ENCODE results near the gene DLGAP1. TPM values are rescaled to one million over a fixed set of nuclear protein-coding genes. Genes with fewer than 3 reads are reported as not detected.
A peak's percentile ranks its signal among the peaks of the same experiment; 100 is the strongest.

Gene DLGAP1
- total and polyA plus RNA-seq, 2 of the 8 experiments (the other 6 are each of a cell fraction or from before 2014, with no cell fraction given) = 11.8 to 16.9 TPM

GRCh38 chr18:3493501-3494244 lies 961.4 kb downstream of the DLGAP1 start:
- H3K4me3 ChIP-seq (ENCODE audit: extremely low read depth in 1 of 4, insufficient read depth in 2 of 4, low read depth in 3 of 4, low read length in 4 of 4) = no peak overlapping the region
- no peak overlapping the region for H3K4ac ChIP-seq (replicated peaks; ENCODE audit: insufficient read length, low read depth, low read length)
- no peak overlapping the region for H3K18ac ChIP-seq (ENCODE audit: extremely low read depth, low read length)
- no peaks in the 10 kb centered on the region; a peak in 4 of 7 replicates for H3K27me3 ChIP-seq (replicated peaks in 1 of 4; ENCODE audit: control insufficient read depth in 3 of 4, extremely low read depth in 1 of 4, insufficient read depth in 3 of 4, low read length in 3 of 4)
- ChIA-PET CTCF (ENCODE audit: partially characterized antibody) (interaction anchor here (0.6 to 3.5 kb wide), 8 partner anchors 9 to 211 kb away, joined by 3 to 12 read pairs (median 5); no protein-coding TSS in a partner anchor), POLR2A (ENCODE audit: partially characterized antibody) (no interaction called here)
- H2BK120ac ChIP-seq (replicated peaks; ENCODE audit: low read depth, low read length) = no peak overlapping the region
- H4K5ac ChIP-seq (ENCODE audit: insufficient read length, low read depth, low read length) = no peak overlapping the region
- peaks cover under 1% of the 10 kb centered on the region; the same call in 1 of the 2 replicates for H3K23me2 ChIP-seq (ENCODE audit: low read depth, low read length)
- FAIRE-seq = peak; percentile 45
- peak overlapping the region; percentile 55; the same call in 1 of the 2 replicates for H2BK12ac ChIP-seq (ENCODE audit: low read depth, low read length)
- peak overlapping the region; percentile 1; the same call in 1 of the 2 replicates for H2AFZ ChIP-seq (ENCODE audit: low read length)
- no peaks in the 10 kb centered on the region for H3K79me2 ChIP-seq (ENCODE audit: control insufficient read depth in 1 of 2, insufficient read depth in 2 of 2, low read length in 2 of 2)
- no peaks in the 10 kb centered on the region for H3K79me1 ChIP-seq (ENCODE audit: low read depth, low read length)
- H2BK5ac ChIP-seq (ENCODE audit: low read depth, low read length) = no peak overlapping the region
- H3K27ac ChIP-seq (ENCODE audit: low read depth, low read length) = no peak overlapping the region
- H2AK5ac ChIP-seq (ENCODE audit: low read depth, low read length) = no peak overlapping the region
- no peak overlapping the region for H3K4me2 ChIP-seq (ENCODE audit: insufficient read depth in 1 of 2, low read depth in 2 of 2, low read length in 2 of 2)
- no peak for DNase-seq (ENCODE audit: low read depth in 1 of 2, low spot score in 2 of 2)
- H3K56ac ChIP-seq (replicated peaks; ENCODE audit: insufficient read length, low read depth, low read length) = no peak overlapping the region
- no peak overlapping the region for H3K14ac ChIP-seq (ENCODE audit: insufficient read length)
- TF ChIP-seq NRF1 (IDR thresholded peaks at IDR 0.05; ENCODE audit: low read depth, low read length) (no peak), CEBPB (IDR thresholded peaks at IDR 0.05; ENCODE audit: low read depth, low read length) (no peak), TAF7 (optimal IDR thresholded peaks at IDR 0.05; ENCODE audit: borderline replicate concordance, low read depth, low read length) (no peak)
- peaks cover 0 to 8% (median 4%) of the 10 kb centered on the region in 4 experiments; a peak in 4 of 7 replicates for H3K4me1 ChIP-seq (replicated peaks in 1 of 4; ENCODE audit: control insufficient read depth in 3 of 4, insufficient read depth in 4 of 4, low read length in 3 of 4)
- WGBS, 2 experiments (ENCODE audit: extremely low coverage in 1 of 2, insufficient coverage in 1 of 2, insufficient read length in 1 of 2, insufficient replicate concordance in 2 of 2, low coverage in 1 of 2, low lambda C conversion rate in 2 of 2, missing lambda C conversion rate in 1 of 2) = 80% methylated on average over 9 of the region's 9 CpGs; no CpG with 5 or more reads in 1 of the 2 experiments
- H2BK20ac ChIP-seq (ENCODE audit: low read length) = 0 out of 2 replicates have a peak overlapping the region, but pooled peaks have one; percentile 48
- H2BK15ac ChIP-seq (ENCODE audit: low read length) = no peak overlapping the region
- no peaks in the 10 kb centered on the region for H4K20me1 ChIP-seq (replicated peaks in 1 of 2; ENCODE audit: control insufficient read depth in 1 of 2, insufficient read depth in 2 of 2, low read length in 2 of 2)
- H3K23ac ChIP-seq (ENCODE audit: insufficient read length) = no peak overlapping the region
- no peaks in the 10 kb centered on the region for H3K9me3 ChIP-seq (ENCODE audit: insufficient read depth in 2 of 2, low read depth in 1 of 2, low read length in 1 of 2)
- H4K8ac ChIP-seq (ENCODE audit: extremely low read depth, insufficient read depth, low read length) = no peak overlapping the region
- H3K36me3 ChIP-seq (ENCODE audit: control insufficient read depth in 2 of 4, insufficient read depth in 4 of 4, low read length in 3 of 4) = no peaks in the 10 kb centered on the region
- no peak overlapping the region for H4K91ac ChIP-seq (replicated peaks; ENCODE audit: insufficient read length, low read length)
- no peak overlapping the region for H3K9ac ChIP-seq (replicated peaks in 1 of 4; ENCODE audit: extremely low read depth in 1 of 4, low read depth in 3 of 4, low read length in 3 of 4)
